Breast epithelium (tissue), 4 donors: Measurements from ENCODE around the gene ATRAID. TPM values are rescaled to one million over a fixed set of nuclear protein-coding genes. Genes with fewer than 3 reads are reported as not detected.

Source experiments
- DNase-seq, 2 donors: peaks; one replicate each; pipeline ENCODE4 v3.0.0-alpha.2; 2019; ENCODE audit warnings: low spot score in 2 of 2
- H3K27ac ChIP-seq, 2 donors: fragments of 200-600 bp; sonication (generic) in 1 of 2; one replicate each; pipeline ENCODE4 v1.5.1; 2016 to 2019; ENCODE audit warnings: mild to moderate bottlenecking in 1 of 2
- H3K27me3 ChIP-seq, 2 donors: fragments of 200-600 bp; sonication (generic) in 1 of 2; one replicate each; pipeline versions ENCODE4 v1.5.1 to v1.6.0; 2017 to 2019; ENCODE audit warnings: control low read depth in 1 of 2, mild to moderate bottlenecking in 1 of 2
- H3K36me3 ChIP-seq: fragments of 200-600 bp; one replicate; pipeline ENCODE4 v1.5.1; 2019
- H3K4me1 ChIP-seq, 2 donors: fragments of 200-600 bp; sonication (generic); one replicate each; pipeline ENCODE4 v1.5.1; 2016 to 2019; ENCODE audit warnings: control low read depth in 1 of 2
- H3K4me3 ChIP-seq, 3 donors: fragments of 200-600 bp; sonication (generic); 1 replicate in 2 of 3; 2 replicates in 1 of 3; pipeline ENCODE4 v1.5.1; 2016 to 2019; ENCODE audit warnings: mild to moderate bottlenecking in 3 of 3, moderate library complexity in 2 of 3
- H3K9me3 ChIP-seq, 2 donors: fragments of 200-600 bp; sonication (generic) in 1 of 2; one replicate each; pipeline ENCODE4 v1.5.1; 2016 to 2019; ENCODE audit warnings: control low read depth in 1 of 2
- POLR2A ChIP-seq: fragments of 450-650 bp; IDR thresholded peaks from one replicate; pipeline ENCODE4 v1.6.1; 2016; ENCODE audit warnings: antibody characterized with exemption, mild to moderate bottlenecking, moderate library complexity
- POLR2AphosphoS5 ChIP-seq, 3 donors: sonication (generic); formaldehyde crosslinking; IDR thresholded peaks; one replicate each; pipeline ENCODE4 v1.6.1; 2017; ENCODE audit warnings: antibody characterized with exemption in 3 of 3
- intact Hi-C: fragments of 100-400 bp; cut with DNase I; formaldehyde crosslinking; loops from one replicate; pipeline ENCODE4 v1.15.1; 2023; ENCODE audit warnings: low total_unique reads
- total RNA-seq, 3 donors: library from RNA; depleted of rRNA; stranded (reverse); fragments of >200 nt; gene quantifications; one replicate each; pipeline ENCODE4 v1.1.0, GENCODE V29; 2016
- TF ChIP-seq, protein P1 (sequence below), 3 donors: fragments of 450-650 bp; IDR thresholded peaks; one replicate each; pipeline ENCODE4 v1.5.1; 2016 to 2017; ENCODE audit warnings: antibody characterized with exemption in 3 of 3, mild to moderate bottlenecking in 3 of 3, moderate library complexity in 3 of 3

ATRAID gene
- total RNA-seq, 3 donors from 2014 or later = 146 to 243 (median 177) TPM

DNA sequence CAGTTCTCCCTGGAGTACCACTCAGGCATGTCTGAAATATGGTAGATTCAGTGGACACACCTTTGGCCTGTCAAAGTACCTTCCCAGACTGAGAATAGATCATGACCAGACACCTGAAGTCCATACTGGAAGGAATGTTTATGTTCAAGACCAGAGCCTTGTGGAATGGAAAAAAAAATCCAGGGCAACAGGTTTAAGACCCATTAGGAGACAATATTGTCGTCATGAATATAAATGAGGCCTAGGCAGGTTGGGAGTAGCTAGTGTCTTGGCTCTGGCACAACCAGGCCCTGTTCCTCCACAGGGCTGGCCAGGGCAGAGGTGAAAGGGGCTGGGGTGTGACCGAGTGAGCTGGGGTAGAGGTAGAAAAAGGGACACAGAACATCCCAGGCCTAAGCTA lies 13.2 kb upstream of the ATRAID start:
- no peak for TF ChIP-seq POLR2AphosphoS5 (IDR thresholded peaks at IDR 0.05)
- TF ChIP-seq, protein P1, sequence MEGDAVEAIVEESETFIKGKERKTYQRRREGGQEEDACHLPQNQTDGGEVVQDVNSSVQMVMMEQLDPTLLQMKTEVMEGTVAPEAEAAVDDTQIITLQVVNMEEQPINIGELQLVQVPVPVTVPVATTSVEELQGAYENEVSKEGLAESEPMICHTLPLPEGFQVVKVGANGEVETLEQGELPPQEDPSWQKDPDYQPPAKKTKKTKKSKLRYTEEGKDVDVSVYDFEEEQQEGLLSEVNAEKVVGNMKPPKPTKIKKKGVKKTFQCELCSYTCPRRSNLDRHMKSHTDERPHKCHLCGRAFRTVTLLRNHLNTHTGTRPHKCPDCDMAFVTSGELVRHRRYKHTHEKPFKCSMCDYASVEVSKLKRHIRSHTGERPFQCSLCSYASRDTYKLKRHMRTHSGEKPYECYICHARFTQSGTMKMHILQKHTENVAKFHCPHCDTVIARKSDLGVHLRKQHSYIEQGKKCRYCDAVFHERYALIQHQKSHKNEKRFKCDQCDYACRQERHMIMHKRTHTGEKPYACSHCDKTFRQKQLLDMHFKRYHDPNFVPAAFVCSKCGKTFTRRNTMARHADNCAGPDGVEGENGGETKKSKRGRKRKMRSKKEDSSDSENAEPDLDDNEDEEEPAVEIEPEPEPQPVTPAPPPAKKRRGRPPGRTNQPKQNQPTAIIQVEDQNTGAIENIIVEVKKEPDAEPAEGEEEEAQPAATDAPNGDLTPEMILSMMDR (IDR thresholded peaks at IDR 0.05) = no peak
- TF ChIP-seq POLR2A = no peak
- no peaks in the 10 kb centered on the region for H3K27me3 ChIP-seq
- no peak overlapping the region for H3K27ac ChIP-seq
- no peaks in the 10 kb centered on the region for H3K36me3 ChIP-seq
- H3K9me3 ChIP-seq = no peaks in the 10 kb centered on the region
- no peaks in the 10 kb centered on the region for H3K4me1 ChIP-seq
- intact Hi-C loops = no loop called here
- no peak for DNase-seq
- no peak overlapping the region for H3K4me3 ChIP-seq

DNA sequence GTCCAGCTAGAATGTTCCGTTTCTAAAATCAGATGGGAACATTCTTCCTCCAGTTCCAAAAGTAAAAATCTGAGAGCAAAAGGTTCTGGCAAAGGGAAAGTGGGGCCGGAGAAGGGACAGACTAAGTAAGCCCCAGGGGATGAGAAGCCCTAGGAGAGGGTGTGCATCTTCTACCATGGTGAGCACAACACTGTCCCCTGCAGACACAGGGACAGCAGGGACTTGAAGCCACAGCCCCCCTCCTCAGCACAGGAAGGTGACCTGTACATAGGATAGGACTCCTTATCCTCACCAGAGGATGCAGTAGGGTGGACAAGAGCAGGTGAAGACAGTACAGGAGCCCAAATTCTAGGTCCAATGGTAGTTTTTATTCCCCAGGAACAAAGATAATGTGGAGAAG lies 12.6 kb upstream of the ATRAID start:
- Histone ChIP-seq H3K36me3 (no peaks in the 10 kb centered on the region), H3K4me3 (no peak overlapping the region), H3K9me3 (no peaks in the 10 kb centered on the region), H3K4me1 (no peaks in the 10 kb centered on the region), H3K27me3 (no peaks in the 10 kb centered on the region), H3K27ac (no peak overlapping the region)
- intact Hi-C loops = no loop called here
- no peak for DNase-seq
- TF ChIP-seq, protein P1 (IDR thresholded peaks at IDR 0.05) = no peak
- TF ChIP-seq POLR2AphosphoS5 (IDR thresholded peaks at IDR 0.05) (no peak), POLR2A (no peak)

DNA sequence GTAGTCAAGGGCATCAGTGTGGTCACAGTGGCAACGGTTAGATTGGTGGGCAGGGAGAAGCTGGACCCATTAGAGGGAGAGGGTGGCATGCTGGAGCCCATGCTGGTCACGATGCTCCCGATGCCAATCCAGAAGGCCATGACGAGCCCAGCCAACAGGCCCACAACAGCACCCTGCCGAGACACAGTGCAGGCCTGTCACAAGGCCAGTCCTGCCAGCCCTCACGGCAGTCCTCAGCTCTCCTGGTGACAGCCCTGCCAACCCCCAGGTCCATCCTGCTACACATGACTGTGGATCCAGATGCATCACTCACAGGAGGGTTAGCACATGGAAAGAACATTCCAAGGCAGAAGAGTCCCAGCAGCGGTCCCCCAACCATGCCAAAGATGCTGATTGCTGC lies 10.2 kb upstream of the ATRAID start:
- TF ChIP-seq, protein P1 (IDR thresholded peaks at IDR 0.05) = no peak
- no peak for DNase-seq
- no peak overlapping the region for H3K4me3 ChIP-seq
- H3K27ac ChIP-seq = no peak overlapping the region
- no peaks in the 10 kb centered on the region for H3K9me3 ChIP-seq
- H3K36me3 ChIP-seq = no peaks in the 10 kb centered on the region
- intact Hi-C loops = no loop called here
- H3K4me1 ChIP-seq = no peaks in the 10 kb centered on the region
- no peaks in the 10 kb centered on the region for H3K27me3 ChIP-seq

DNA sequence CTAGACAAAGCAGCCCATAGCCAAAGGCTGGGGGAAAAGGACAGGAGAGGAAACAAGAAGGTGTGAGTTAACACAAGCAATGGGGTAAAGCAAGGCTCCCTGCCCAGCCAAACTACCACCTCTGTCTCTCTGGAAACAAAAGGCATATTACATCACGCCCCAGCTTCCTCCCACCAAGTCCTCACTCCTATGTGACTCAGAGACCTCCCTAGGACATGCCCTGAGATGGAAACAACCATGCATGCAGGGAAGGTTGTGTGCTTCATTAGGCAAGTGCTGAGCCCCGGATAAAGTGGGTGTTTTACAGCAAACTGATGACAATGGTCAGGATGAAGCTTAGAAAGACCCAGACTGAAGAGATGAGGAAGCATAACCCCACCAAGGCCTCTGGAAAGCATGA lies 9.0 kb upstream of the ATRAID start:
- intact Hi-C loops = no loop called here
- no peak overlapping the region for H3K27ac ChIP-seq
- H3K36me3 ChIP-seq = no peaks in the 10 kb centered on the region

DNA sequence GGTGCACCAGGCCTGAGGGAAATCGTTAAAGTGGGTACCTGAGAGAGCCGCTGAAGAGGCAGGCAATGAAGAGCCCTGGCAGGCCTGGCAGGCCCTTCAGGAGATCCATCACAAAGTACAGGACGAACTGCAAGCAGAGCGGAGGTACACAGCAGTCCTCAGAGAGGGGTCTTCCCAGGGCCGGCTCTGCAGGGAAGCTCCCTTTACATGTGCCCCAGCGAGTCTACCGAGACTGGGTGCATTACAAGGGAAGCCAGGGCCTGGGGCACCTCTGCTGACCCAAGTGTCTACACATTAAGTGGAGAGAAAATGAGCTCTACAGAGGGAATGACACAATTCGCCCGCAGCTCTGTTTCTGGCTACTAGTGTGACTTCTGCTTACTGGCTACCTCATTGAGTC lies 8.1 kb upstream of the ATRAID start:
- H3K36me3 ChIP-seq = no peaks in the 10 kb centered on the region
- DNase-seq = no peak
- intact Hi-C loops = no loop called here
- H3K27ac ChIP-seq = no peak overlapping the region
- no peaks in the 10 kb centered on the region for H3K4me1 ChIP-seq
- H3K9me3 ChIP-seq = no peaks in the 10 kb centered on the region
- TF ChIP-seq POLR2A (no peak), POLR2AphosphoS5 (IDR thresholded peaks at IDR 0.05) (no peak)
- TF ChIP-seq, protein P1 (IDR thresholded peaks at IDR 0.05) = no peak
- H3K4me3 ChIP-seq = no peak overlapping the region
- no peaks in the 10 kb centered on the region for H3K27me3 ChIP-seq

More for the DNA sequence above, 9.0 kb upstream of the ATRAID start:
- no peaks in the 10 kb centered on the region for H3K27me3 ChIP-seq
- TF ChIP-seq, protein P1 (IDR thresholded peaks at IDR 0.05) = no peak
- no peak for TF ChIP-seq POLR2AphosphoS5 (IDR thresholded peaks at IDR 0.05)
- TF ChIP-seq POLR2A = no peak
- H3K4me3 ChIP-seq = no peak overlapping the region
- H3K4me1 ChIP-seq = no peaks in the 10 kb centered on the region
- no peaks in the 10 kb centered on the region for H3K9me3 ChIP-seq
- no peak for DNase-seq
